OCI-LY7 (cell line): ENCODE measurements around the gene C12orf57. TPM values are rescaled to one million over a fixed set of nuclear protein-coding genes. Genes with fewer than 3 reads are reported as not detected.

ENCODE experiments used
- BruUV-seq: library from RNA; stranded (reverse); fragments of 400-500 nt; replicated peaks from 2 replicates; lab custom pipeline; 2021; lab: Mats Ljungman, UMichigan
- CTCF ChIA-PET: fragments of 300-600 bp; sonication (Branson Sonifier 250); formaldehyde crosslinking; loops from one replicate; lab custom pipeline; 2022; ENCODE audit warnings: antibody characterized with exemption; ENCODE audit not compliant: unreplicated experiment; lab: Charles Lee
- POLR2A ChIA-PET: fragments of 300-600 bp; sonication (Branson Sonifier 250); formaldehyde crosslinking; loops from one replicate; lab custom pipeline; 2022; ENCODE audit warnings: antibody characterized with exemption; lab: Charles Lee
- DNase-seq: peaks from one replicate; pipeline ENCODE4 v3.0.0-alpha.2; 2015; ENCODE audit warnings: low spot score
- H2AFZ ChIP-seq: fragments of 200-600 bp; sonication (generic), shearing (Covaris generic); 2 replicates; pipeline ENCODE4 v1.6.1; 2014; ENCODE audit warnings: mild to moderate bottlenecking, antibody characterized with exemption, low read length, moderate library complexity
- H3K27ac ChIP-seq: fragments of 200-600 bp; sonication (generic); 2 replicates; pipeline ENCODE4 v1.5.1; 2014; ENCODE audit warnings: mixed run types, low read depth, mild to moderate bottlenecking, moderate library complexity, low read length, inconsistent platforms; ENCODE audit not compliant: poor library complexity, severe bottlenecking
- H3K36me3 ChIP-seq: fragments of 200-600 bp; sonication (generic); 2 replicates; pipeline ENCODE4 v1.6.1; 2014; ENCODE audit warnings: mild to moderate bottlenecking, antibody characterized with exemption, low read length, moderate library complexity, mixed read lengths; ENCODE audit not compliant: insufficient read depth
- H3K4me1 ChIP-seq: fragments of 200-600 bp; sonication (generic); 2 replicates; pipeline ENCODE4 v1.5.1; 2014; ENCODE audit warnings: mild to moderate bottlenecking, low read length; ENCODE audit not compliant: insufficient read depth, poor library complexity, severe bottlenecking
- H3K4me2 ChIP-seq: fragments of 200-600 bp; sonication (generic); 2 replicates; pipeline ENCODE4 v1.6.1; 2014; ENCODE audit warnings: mild to moderate bottlenecking, low read length
- H3K4me3 ChIP-seq: fragments of 200-600 bp; sonication (generic); 2 replicates; pipeline ENCODE4 v1.5.1; 2014; ENCODE audit warnings: mild to moderate bottlenecking, low read depth, low read length; ENCODE audit not compliant: poor library complexity, severe bottlenecking
- H3K79me2 ChIP-seq: fragments of 200-600 bp; sonication (generic); 2 replicates; pipeline ENCODE4 v1.6.1; 2016; ENCODE audit warnings: low read depth, mild to moderate bottlenecking, low read length, moderate library complexity, mixed read lengths; ENCODE audit not compliant: insufficient read depth
- H3K9me2 ChIP-seq: fragments of 200-600 bp; sonication (generic); 2 replicates; pipeline ENCODE4 v1.6.1; 2016; ENCODE audit warnings: mild to moderate bottlenecking, low read length, mixed read lengths; ENCODE audit not compliant: insufficient read depth
- H3K9me3 ChIP-seq: fragments of 200-600 bp; sonication (generic); 2 replicates; pipeline ENCODE4 v1.6.1; 2014; ENCODE audit warnings: mild to moderate bottlenecking, mixed run types, low read length, mixed read lengths
- H4K20me1 ChIP-seq: fragments of 200-600 bp; sonication (generic); 2 replicates; pipeline ENCODE4 v1.6.1; 2014; ENCODE audit warnings: mild to moderate bottlenecking, antibody characterized with exemption, low read length, moderate library complexity, mixed read lengths; ENCODE audit not compliant: insufficient read depth
- CTCF ChIP-seq: fragments of 200-600 bp; sonication (generic); conservative IDR thresholded peaks from 2 replicates; pipeline ENCODE4 v1.5.1; 2014; ENCODE audit warnings: mild to moderate bottlenecking, antibody characterized with exemption, low read length, moderate library complexity, mixed read lengths
- EZH2phosphoT487 ChIP-seq: fragments of 200-600 bp; sonication (generic); IDR thresholded peaks from 2 replicates; pipeline ENCODE4 v1.6.1; 2018; ENCODE audit warnings: low read depth, borderline replicate concordance, mild to moderate bottlenecking, mixed run types, antibody characterized with exemption, low read length, moderate library complexity, mixed read lengths
- intact Hi-C: fragments of 100-400 bp; cut with micrococcal nuclease; formaldehyde crosslinking; loops from one replicate; pipeline ENCODE4 v1.10.0; 2022; ENCODE audit not compliant: unreplicated experiment
- total RNA-seq, 2 experiments: library from RNA; depleted of rRNA in 1 of 2; stranded (reverse); fragments of >200 nt in 1 of 2; shearing (Covaris generic) in 1 of 2; gene quantifications; 2 replicates each; pipeline ENCODE4 v1.2.3, GENCODE V29; 2014 to 2022

The C12orf57 gene
- total RNA-seq, 2 experiments from 2014 or later = 130 to 319 TPM

- Histone ChIP-seq H3K4me2 (peak within 1 kb of the TSS; percentile 67), H3K79me2 (no peaks in the 10 kb centered on the region), H3K27ac (no peak within 1 kb of the TSS), H3K36me3 (no peaks in the 10 kb centered on the region), H3K9me2 (no peaks in the 10 kb centered on the region), H3K4me3 (peak within 1 kb of the TSS; percentile 58), H2AFZ (no peak within 1 kb of the TSS), H4K20me1 (no peaks in the 10 kb centered on the region), H3K4me1 (peaks cover 32% of the 10 kb centered on the region), H3K9me3 (no peaks in the 10 kb centered on the region)
- CTCF ChIA-PET = no interaction called here
- POLR2A ChIA-PET = interaction anchor here (0.6 kb wide), 1 partner anchor 166 kb away, joined by 3 read pairs; no protein-coding TSS in a partner anchor
- no peak for DNase-seq
- TF ChIP-seq CTCF (no peak), EZH2phosphoT487 (peak; percentile 78; the same call in 1 of the 2 replicates)
- intact Hi-C loops = no loop called here
- BruUV-seq = no TSS peak
Observed at GRCh38 chr12:6927379-6928021, 16.3 kb upstream of the C12orf57 start, which contains the start of gene ATN1. TSS of gene ATN1 (plus strand) at chr12:6927959. CDS start at chr12:6934002, 6,043 bp downstream.

- BruUV-seq = no TSS peak
- DNase-seq = no peak
Observed at GRCh38 chr12:6928022-6928702, 15.7 kb upstream of the C12orf57 start.

More at GRCh38 chr12:6928022-6928702, 15.7 kb upstream of the C12orf57 start:
- POLR2A ChIA-PET = interaction anchor here (0.6 kb wide), 1 partner anchor 20 kb away, joined by 3 read pairs; no protein-coding TSS in a partner anchor
- Histone ChIP-seq H2AFZ (no peak overlapping the region), H3K36me3 (no peaks in the 10 kb centered on the region), H3K79me2 (no peaks in the 10 kb centered on the region), H3K9me2 (no peaks in the 10 kb centered on the region), H3K9me3 (no peaks in the 10 kb centered on the region), H4K20me1 (no peaks in the 10 kb centered on the region), H3K4me3 (no peak overlapping the region), H3K4me1 (peaks cover 27% of the 10 kb centered on the region), H3K27ac (no peak overlapping the region), H3K4me2 (no peak overlapping the region)
- no peak for TF ChIP-seq CTCF
- TF ChIP-seq EZH2phosphoT487 = no peak
- CTCF ChIA-PET = no interaction called here
- intact Hi-C loops = no loop called here
